Erythroblast (primary cell): ENCODE results near the gene VEPH1.

Experiments used
- GATA1 ChIP-seq: IDR thresholded peaks from 2 replicates; pipeline ENCODE4 v1.6.1; 2011; ENCODE audit warnings: low read depth, mild to moderate bottlenecking, control low read depth, low read length, moderate library complexity
- POLR2A ChIP-seq: IDR thresholded peaks from 2 replicates; pipeline ENCODE4 v1.6.1; 2011; ENCODE audit warnings: mild to moderate bottlenecking, low read length

DNA sequence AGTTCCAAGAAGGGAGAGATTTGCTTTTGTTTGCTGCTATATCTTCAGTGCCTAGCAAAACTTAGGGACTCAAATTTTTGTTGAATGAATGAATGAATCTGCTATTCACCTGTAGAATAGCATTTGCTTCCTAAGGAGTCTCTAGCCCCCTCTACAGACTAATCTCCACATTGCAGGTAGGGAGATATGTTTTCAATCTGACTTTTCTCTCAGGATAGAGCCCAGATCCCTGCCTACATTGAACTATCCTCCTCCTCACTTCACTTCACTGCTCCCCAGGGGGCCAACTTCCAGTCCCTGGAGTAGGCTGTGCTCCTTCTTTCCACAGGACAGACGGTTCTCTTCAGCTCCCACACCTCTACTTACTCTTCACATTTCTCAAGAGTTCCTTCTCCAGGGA is 148.5 kb downstream of the VEPH1 start:
- TF ChIP-seq POLR2A (no peak), GATA1 (no peak)
